GM12878 (cell line): ENCODE results near the gene COL11A1. TPM values are rescaled to one million over a fixed set of nuclear protein-coding genes. Genes with fewer than 3 reads are reported as not detected.

Experiments used
- ATAC-seq: fragments of 200-7000 bp; cut with Tn5 transposase; 3 replicates; pipeline ENCODE4 v1.9.1; 2020; ENCODE audit warnings: mild to moderate bottlenecking, moderate library complexity
- BruUV-seq: library from RNA; stranded (reverse); fragments of 400-500 nt; replicated peaks from 2 replicates; lab custom pipeline; 2021; lab: Mats Ljungman, UMichigan
- CTCF ChIA-PET: fragments of 300-600 bp; sonication (Branson Sonifier 250); formaldehyde crosslinking; extraction: SDS; loops from one replicate; lab custom pipeline; 2021; ENCODE audit warnings: inconsistent platforms; lab: Yijun Ruan, JAX
- POLR2A ChIA-PET: fragments of 350-600 bp; formaldehyde crosslinking; extraction: SDS; loops from one replicate; lab custom pipeline; 2021; ENCODE audit warnings: inconsistent platforms; lab: Charles Lee
- RAD21 ChIA-PET: fragments of 300-600 bp; sonication (Branson Sonifier 250); formaldehyde crosslinking; loops from one replicate; lab custom pipeline; 2023; ENCODE audit warnings: antibody characterized with exemption; ENCODE audit not compliant: unreplicated experiment; lab: Charles Lee
- SMC1A ChIA-PET: fragments of 300-600 bp; sonication (Branson Sonifier 250); formaldehyde crosslinking; loops from one replicate; lab custom pipeline; 2023; ENCODE audit not compliant: unreplicated experiment, uncharacterized antibody; lab: Charles Lee
- DNase-seq: peaks from one replicate; pipeline ENCODE4 v3.0.0-alpha.2; 2011; ENCODE audit warnings: low read depth, low spot score
- FAIRE-seq: peaks from 3 replicates; lab custom pipeline; 2011; peaks lifted over from hg19 to GRCh38; lab: Jason Lieb, UNC
- H2AFZ ChIP-seq: 2 replicates; pipeline ENCODE4 v1.6.0; 2011; ENCODE audit warnings: low read depth, low read length, control low read depth; ENCODE audit not compliant: control insufficient read depth
- H3K27ac ChIP-seq: 2 replicates; pipeline ENCODE4 v1.5.1; 2011; ENCODE audit warnings: control low read depth; ENCODE audit not compliant: control insufficient read depth, insufficient read depth
- H3K27me3 ChIP-seq, 2 experiments: replicated peaks in 1 of 2; 2 replicates each; pipeline versions ENCODE4 v1.6.0 to v1.6.1; 2011; ENCODE audit warnings: low read length in 1 of 2; ENCODE audit not compliant: control insufficient read depth in 2 of 2, insufficient read depth in 2 of 2
- H3K36me3 ChIP-seq, 2 experiments: 2 replicates each; pipeline ENCODE4 v1.5.1; 2011; ENCODE audit warnings: low read length in 1 of 2; ENCODE audit not compliant: control insufficient read depth in 2 of 2, insufficient read depth in 2 of 2
- H3K4me1 ChIP-seq: 2 replicates; pipeline ENCODE4 v1.6.1; 2011; ENCODE audit warnings: mild to moderate bottlenecking, low read length, moderate library complexity, mixed read lengths; ENCODE audit not compliant: control insufficient read depth, insufficient read depth
- H3K4me2 ChIP-seq: 2 replicates; pipeline ENCODE4 v1.6.0; 2011; ENCODE audit warnings: control low read depth; ENCODE audit not compliant: control insufficient read depth, insufficient read depth
- H3K4me3 ChIP-seq: fragments of 200-600 bp; sonication (generic); 2 replicates; pipeline ENCODE4 v1.5.1; 2016
- H3K79me2 ChIP-seq: 2 replicates; pipeline ENCODE4 v1.6.0; 2011; ENCODE audit warnings: low read length; ENCODE audit not compliant: control insufficient read depth, insufficient read depth
- H3K9ac ChIP-seq: 2 replicates; pipeline ENCODE4 v1.8.0; 2011; ENCODE audit warnings: low read length, control low read depth, mixed read lengths; ENCODE audit not compliant: control insufficient read depth, insufficient read depth
- H3K9me3 ChIP-seq: replicated peaks from 3 replicates; pipeline ENCODE4 v1.5.1; 2011; ENCODE audit warnings: mild to moderate bottlenecking, low read length; ENCODE audit not compliant: control insufficient read depth, insufficient read depth
- H4K20me1 ChIP-seq: 2 replicates; pipeline ENCODE4 v1.6.0; 2011; ENCODE audit not compliant: control insufficient read depth, insufficient read depth
- ATF7 ChIP-seq: fragments of 450-650 bp; IDR thresholded peaks from 2 replicates; pipeline ENCODE4 v1.6.1; 2016; ENCODE audit warnings: low read depth, mild to moderate bottlenecking
- RAD51 ChIP-seq: fragments of 450-650 bp; IDR thresholded peaks from 2 replicates; pipeline ENCODE4 v1.6.1; 2016; ENCODE audit warnings: moderate library complexity, mild to moderate bottlenecking, inconsistent platforms
- TBL1XR1 ChIP-seq: IDR thresholded peaks from 2 replicates; pipeline ENCODE4 v1.6.1; 2012; ENCODE audit warnings: low read depth, low read length, improper control_type of control experiment
- ZNF274 ChIP-seq: IDR thresholded peaks from one replicate; pipeline ENCODE4 v1.8.0; 2011; ENCODE audit not compliant: insufficient read length, insufficient read depth
- WGBS: methylation state at CpG from one replicate; pipeline ENCODE4 v1.1.6; 2016; ENCODE audit warnings: low lambda C conversion rate; ENCODE audit not compliant: insufficient replicate concordance, insufficient coverage; ENCODE audit errors: missing lambda C conversion rate; 5-methylcytosine and 5-hydroxymethylcytosine counted together
- in situ Hi-C: fragments of 300-500 bp; cut with MboI; formaldehyde crosslinking; loops from 9 replicates; pipeline ENCODE4 v1.14.3; 2018; ENCODE audit warnings: mixed read lengths
- intact Hi-C: fragments of 100-400 bp; cut with micrococcal nuclease; formaldehyde crosslinking; loops from one replicate; pipeline ENCODE4 v1.14.2; 2022; ENCODE audit not compliant: unreplicated experiment
- polyA plus RNA-seq, 11 experiments: library from polyadenylated mRNA; depleted of rRNA in 4 of 11; unstranded in 6 of 11; stranded (reverse) in 5 of 11; fragments of >200 nt; fragmentation: Nextera tagmentation in 4 of 11; fragmentation: Illumina TruSeq in 1 of 11; extraction: Ambion mirVana in 4 of 11; extraction: Trizol in 1 of 11; gene quantifications; 1 replicate in 1 of 11; 2 replicates in 10 of 11; pipeline versions ENCODE4 v1.2.1 to v1.2.3, GENCODE V29; 2011 to 2016; ENCODE audit warnings: inconsistent platforms in 2 of 11, missing spikeins in 2 of 11, low read depth in 1 of 11
- total RNA-seq, 4 experiments: library from RNA; depleted of rRNA in 3 of 4; stranded (reverse); fragments of >200 nt in 3 of 4; fragmentation: Illumina TruSeq in 1 of 4; extraction: Trizol in 1 of 4; gene quantifications; 2 replicates each; pipeline versions ENCODE4 v1.2.1 to v1.2.3, GENCODE V29; 2013 to 2021
- TF ChIP-seq, protein P1 (sequence below): IDR thresholded peaks from 2 replicates; pipeline ENCODE4 v1.6.1; 2011; ENCODE audit warnings: mild to moderate bottlenecking, low read depth, low read length, moderate library complexity; ENCODE audit not compliant: insufficient replicate concordance
- TF ChIP-seq, protein P2 (sequence below): IDR thresholded peaks from 2 replicates; pipeline ENCODE4 v1.6.1; 2012; ENCODE audit warnings: low read length, inconsistent platforms

The COL11A1 gene
- total and polyA plus RNA-seq, 10 of the 15 experiments (the other 5 are each of a cell fraction or from before 2014, with no cell fraction given) = 0.11 TPM; not detected in 9

DNA sequence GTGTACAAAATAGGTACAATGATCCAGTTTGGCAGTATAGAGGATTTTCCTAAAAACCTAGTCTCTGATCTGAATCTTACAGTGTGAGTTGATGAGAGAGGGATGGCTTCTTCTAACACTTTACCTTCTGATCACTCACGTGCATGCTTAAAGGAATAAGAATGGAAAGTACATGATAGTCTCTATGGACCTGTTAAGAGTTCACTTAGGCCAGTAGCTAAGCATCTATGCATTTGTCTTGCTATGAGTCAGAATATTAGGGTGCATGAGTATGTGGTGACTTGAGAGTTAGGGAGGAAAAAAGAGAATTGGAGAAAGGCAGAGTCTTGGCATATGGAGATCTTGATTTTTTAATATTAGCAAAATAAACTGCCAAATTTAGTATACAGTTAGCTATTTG lies 206.3 kb downstream of the COL11A1 start (continued):
- TF ChIP-seq, protein P1, sequence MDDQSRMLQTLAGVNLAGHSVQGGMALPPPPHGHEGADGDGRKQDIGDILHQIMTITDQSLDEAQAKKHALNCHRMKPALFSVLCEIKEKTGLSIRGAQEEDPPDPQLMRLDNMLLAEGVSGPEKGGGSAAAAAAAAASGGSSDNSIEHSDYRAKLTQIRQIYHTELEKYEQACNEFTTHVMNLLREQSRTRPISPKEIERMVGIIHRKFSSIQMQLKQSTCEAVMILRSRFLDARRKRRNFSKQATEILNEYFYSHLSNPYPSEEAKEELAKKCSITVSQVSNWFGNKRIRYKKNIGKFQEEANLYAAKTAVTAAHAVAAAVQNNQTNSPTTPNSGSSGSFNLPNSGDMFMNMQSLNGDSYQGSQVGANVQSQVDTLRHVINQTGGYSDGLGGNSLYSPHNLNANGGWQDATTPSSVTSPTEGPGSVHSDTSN = no peak
- TF ChIP-seq TBL1XR1 (no peak), RAD51 (no peak)
- TF ChIP-seq, protein P2, sequence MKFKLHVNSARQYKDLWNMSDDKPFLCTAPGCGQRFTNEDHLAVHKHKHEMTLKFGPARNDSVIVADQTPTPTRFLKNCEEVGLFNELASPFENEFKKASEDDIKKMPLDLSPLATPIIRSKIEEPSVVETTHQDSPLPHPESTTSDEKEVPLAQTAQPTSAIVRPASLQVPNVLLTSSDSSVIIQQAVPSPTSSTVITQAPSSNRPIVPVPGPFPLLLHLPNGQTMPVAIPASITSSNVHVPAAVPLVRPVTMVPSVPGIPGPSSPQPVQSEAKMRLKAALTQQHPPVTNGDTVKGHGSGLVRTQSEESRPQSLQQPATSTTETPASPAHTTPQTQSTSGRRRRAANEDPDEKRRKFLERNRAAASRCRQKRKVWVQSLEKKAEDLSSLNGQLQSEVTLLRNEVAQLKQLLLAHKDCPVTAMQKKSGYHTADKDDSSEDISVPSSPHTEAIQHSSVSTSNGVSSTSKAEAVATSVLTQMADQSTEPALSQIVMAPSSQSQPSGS = no peak

DNA sequence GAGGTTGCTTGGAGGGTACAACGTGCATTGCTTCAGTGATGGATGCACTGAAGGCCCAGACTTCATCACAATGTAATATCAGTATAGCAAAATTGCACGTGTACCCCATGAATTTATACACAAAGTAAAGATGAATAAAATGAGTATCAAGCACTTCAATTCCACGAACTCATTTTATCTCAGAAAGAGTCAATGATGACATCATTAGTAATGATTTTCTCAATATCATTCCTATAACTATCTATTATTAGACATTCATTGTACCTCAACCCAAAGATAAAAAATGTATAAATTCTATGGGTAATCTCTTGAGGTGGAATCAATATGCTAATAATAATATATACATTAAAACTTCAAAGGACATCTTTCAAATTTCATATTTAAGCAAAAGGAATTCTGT lies 208.4 kb downstream of the COL11A1 start:
- no TSS peak for BruUV-seq
- RAD21 ChIA-PET = no interaction called here
- intact Hi-C loops = no loop called here
- Histone ChIP-seq H3K4me1 (no peaks in the 10 kb centered on the region), H3K27me3 (no peaks in the 10 kb centered on the region)
- TF ChIP-seq ATF7 (0 out of 2 replicates have a peak, but pooled peaks have one; percentile 14), ZNF274 (no peak)
- TF ChIP-seq, all 136 proteins: peak for 1
- ATAC-seq = no peak
- 0% methylated on average over 3 of the region's 3 CpGs for WGBS
- CTCF ChIA-PET = no interaction called here
- H3K36me3 ChIP-seq = no peaks in the 10 kb centered on the region
- H3K4me3 ChIP-seq = no peak overlapping the region
- no peak overlapping the region for H3K9ac ChIP-seq
- H3K27ac ChIP-seq = no peak overlapping the region
- POLR2A ChIA-PET = no interaction called here
- SMC1A ChIA-PET = no interaction called here
- H3K4me2 ChIP-seq = no peak overlapping the region
- no peaks in the 10 kb centered on the region for H4K20me1 ChIP-seq
- no peak for DNase-seq
- no peaks in the 10 kb centered on the region for H3K9me3 ChIP-seq
- no peak overlapping the region for H2AFZ ChIP-seq
- FAIRE-seq = no peak
- in situ Hi-C loops = no loop called here
- no peaks in the 10 kb centered on the region for H3K79me2 ChIP-seq
